DND-41 (cell line): ENCODE measurements around the gene PRR15L.

ENCODE experiments used
- ATAC-seq: fragments of 200-7000 bp; cut with Tn5 transposase; 3 replicates; pipeline ENCODE4 v1.9.1; 2021; ENCODE audit warnings: low read depth; ENCODE audit not compliant: insufficient read depth
- DNase-seq: peaks from one replicate; pipeline ENCODE4 v3.0.0-alpha.2; 2020
- H2AFZ ChIP-seq: 2 replicates; pipeline ENCODE4 v1.6.0; 2012; ENCODE audit warnings: low read depth, low read length
- H3K27ac ChIP-seq: 2 replicates; pipeline ENCODE4 v1.5.1; 2012; ENCODE audit warnings: low read length, inconsistent platforms
- H3K27me3 ChIP-seq: fragments of 200-600 bp; sonication (generic); 2 replicates; pipeline ENCODE4 v1.6.0; 2012; ENCODE audit warnings: low read length, mild to moderate bottlenecking, inconsistent platforms; ENCODE audit not compliant: insufficient read depth, poor library complexity
- H3K36me3 ChIP-seq: 2 replicates; pipeline ENCODE4 v1.5.1; 2012; ENCODE audit warnings: low read length, inconsistent platforms; ENCODE audit not compliant: insufficient read depth
- H3K4me1 ChIP-seq: 2 replicates; pipeline ENCODE4 v1.5.1; 2012; ENCODE audit warnings: mild to moderate bottlenecking, low read length; ENCODE audit not compliant: insufficient read depth
- H3K4me2 ChIP-seq: 2 replicates; pipeline ENCODE4 v1.6.0; 2012; ENCODE audit warnings: mild to moderate bottlenecking, moderate library complexity, low read length, inconsistent platforms; ENCODE audit not compliant: insufficient read depth
- H3K4me3 ChIP-seq, 2 experiments: fragments of 200-600 bp in 1 of 2; shearing (Covaris generic) in 1 of 2; 2 replicates each; pipeline ENCODE4 v1.5.1; 2012 to 2016; ENCODE audit warnings: inconsistent platforms in 2 of 2, low read length in 2 of 2, mild to moderate bottlenecking in 2 of 2, low read depth in 1 of 2, moderate library complexity in 1 of 2
- H3K79me2 ChIP-seq: 2 replicates; pipeline ENCODE4 v1.6.0; 2012; ENCODE audit warnings: low read length, inconsistent platforms; ENCODE audit not compliant: insufficient read depth
- H3K9ac ChIP-seq: 2 replicates; pipeline ENCODE4 v1.6.0; 2012; ENCODE audit warnings: low read depth, mild to moderate bottlenecking, inconsistent platforms, low read length, moderate library complexity
- H3K9me3 ChIP-seq: 2 replicates; pipeline ENCODE4 v1.5.1; 2012; ENCODE audit warnings: low read length, moderate library complexity, mild to moderate bottlenecking, inconsistent platforms; ENCODE audit not compliant: insufficient read depth, severe bottlenecking
- H4K20me1 ChIP-seq: 2 replicates; pipeline ENCODE4 v1.6.0; 2012; ENCODE audit warnings: low read length; ENCODE audit not compliant: insufficient read depth
- EZH2 ChIP-seq: IDR thresholded peaks from 3 replicates; pipeline ENCODE4 v1.6.1; 2012; ENCODE audit warnings: borderline replicate concordance, low read depth, mild to moderate bottlenecking, moderate library complexity, low read length, inconsistent platforms; ENCODE audit not compliant: severe bottlenecking
- TF ChIP-seq, protein P1 (sequence below): IDR thresholded peaks from 2 replicates; pipeline ENCODE4 v1.5.1; 2012; ENCODE audit warnings: borderline replicate concordance, low read length, moderate library complexity, mild to moderate bottlenecking; ENCODE audit not compliant: poor library complexity, severe bottlenecking; ENCODE audit errors: extremely low read depth

The PRR15L gene

DNA sequence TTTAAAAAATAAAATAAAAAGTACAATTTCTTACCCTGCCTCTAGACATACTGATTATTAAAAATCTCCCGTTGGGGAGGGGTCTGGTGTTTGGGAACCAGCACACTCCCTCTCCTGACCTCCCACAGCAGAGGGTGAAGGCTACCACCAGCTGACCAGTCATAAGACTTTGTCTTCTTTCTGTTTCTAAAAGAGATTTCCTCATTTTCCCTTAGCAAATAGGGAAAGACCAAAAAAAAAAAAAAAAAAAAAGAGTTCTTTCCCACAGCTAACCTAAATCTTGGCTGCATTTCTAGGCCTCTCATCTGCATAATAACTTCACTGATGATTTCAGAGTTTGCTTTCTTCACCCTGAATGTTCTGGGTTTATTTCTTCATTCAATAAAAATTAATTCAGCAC, 43.5 kb upstream of the PRR15L start:
- no peaks in the 10 kb centered on the region for H3K9me3 ChIP-seq
- H2AFZ ChIP-seq, result no peak overlapping the region
- DNase-seq (no peak), ATAC-seq (no peak)
- no peak for TF ChIP-seq EZH2
- TF ChIP-seq, protein P1, sequence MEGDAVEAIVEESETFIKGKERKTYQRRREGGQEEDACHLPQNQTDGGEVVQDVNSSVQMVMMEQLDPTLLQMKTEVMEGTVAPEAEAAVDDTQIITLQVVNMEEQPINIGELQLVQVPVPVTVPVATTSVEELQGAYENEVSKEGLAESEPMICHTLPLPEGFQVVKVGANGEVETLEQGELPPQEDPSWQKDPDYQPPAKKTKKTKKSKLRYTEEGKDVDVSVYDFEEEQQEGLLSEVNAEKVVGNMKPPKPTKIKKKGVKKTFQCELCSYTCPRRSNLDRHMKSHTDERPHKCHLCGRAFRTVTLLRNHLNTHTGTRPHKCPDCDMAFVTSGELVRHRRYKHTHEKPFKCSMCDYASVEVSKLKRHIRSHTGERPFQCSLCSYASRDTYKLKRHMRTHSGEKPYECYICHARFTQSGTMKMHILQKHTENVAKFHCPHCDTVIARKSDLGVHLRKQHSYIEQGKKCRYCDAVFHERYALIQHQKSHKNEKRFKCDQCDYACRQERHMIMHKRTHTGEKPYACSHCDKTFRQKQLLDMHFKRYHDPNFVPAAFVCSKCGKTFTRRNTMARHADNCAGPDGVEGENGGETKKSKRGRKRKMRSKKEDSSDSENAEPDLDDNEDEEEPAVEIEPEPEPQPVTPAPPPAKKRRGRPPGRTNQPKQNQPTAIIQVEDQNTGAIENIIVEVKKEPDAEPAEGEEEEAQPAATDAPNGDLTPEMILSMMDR, result no peak
- no peaks in the 10 kb centered on the region for H3K79me2 ChIP-seq
- peaks cover 10% of the 10 kb centered on the region for H3K4me1 ChIP-seq
- peaks cover 4% of the 10 kb centered on the region; the same call in 1 of the 2 replicates for H4K20me1 ChIP-seq
- no peak overlapping the region for H3K4me2 ChIP-seq
- H3K27me3 ChIP-seq, result peaks cover under 1% of the 10 kb centered on the region
- H3K27ac ChIP-seq, result no peak overlapping the region
- no peak overlapping the region for H3K4me3 ChIP-seq
- H3K9ac ChIP-seq, result no peak overlapping the region
- H3K36me3 ChIP-seq, result no peaks in the 10 kb centered on the region

GRCh38 chr17:47999582-47999981, 41.9 kb upstream of the PRR15L start:
- DNase-seq, result no peak
- ATAC-seq, result no peak
- H3K27me3 ChIP-seq, result peaks cover 5% of the 10 kb centered on the region

GRCh38 chr17:47998044-47998443, 40.4 kb upstream of the PRR15L start:
- Histone ChIP-seq H2AFZ (no peak overlapping the region), H3K4me1 (peaks cover 9% of the 10 kb centered on the region), H4K20me1 (peaks cover 4% of the 10 kb centered on the region), H3K79me2 (no peaks in the 10 kb centered on the region), H3K27ac (no peak overlapping the region), H3K27me3 (peaks cover 13% of the 10 kb centered on the region), H3K36me3 (no peaks in the 10 kb centered on the region), H3K9me3 (no peaks in the 10 kb centered on the region), H3K4me3 (no peak overlapping the region), H3K9ac (no peak overlapping the region), H3K4me2 (no peak overlapping the region)
- DNase-seq, result no peak
- TF ChIP-seq, protein P1, result no peak
- no peak for TF ChIP-seq EZH2
- ATAC-seq, result no peak

More at GRCh38 chr17:47999582-47999981, 41.9 kb upstream of the PRR15L start:
- Histone ChIP-seq H3K4me1 (peaks cover 10% of the 10 kb centered on the region), H3K9ac (no peak overlapping the region), H4K20me1 (peaks cover 4% of the 10 kb centered on the region; the same call in 1 of the 2 replicates), H3K4me2 (no peak overlapping the region), H2AFZ (no peak overlapping the region), H3K9me3 (no peaks in the 10 kb centered on the region), H3K36me3 (no peaks in the 10 kb centered on the region), H3K79me2 (no peaks in the 10 kb centered on the region), H3K27ac (no peak overlapping the region), H3K4me3 (no peak overlapping the region)
- TF ChIP-seq, protein P1, result no peak
- TF ChIP-seq EZH2, result no peak

- Histone ChIP-seq H3K9me3 (no peaks in the 10 kb centered on the region), H3K9ac (no peak overlapping the region), H3K4me1 (peaks cover 5% of the 10 kb centered on the region), H3K36me3 (no peaks in the 10 kb centered on the region), H4K20me1 (peaks cover 4% of the 10 kb centered on the region), H3K27ac (no peak overlapping the region), H3K79me2 (no peaks in the 10 kb centered on the region), H3K4me2 (no peak overlapping the region), H2AFZ (no peak overlapping the region), H3K4me3 (no peak overlapping the region), H3K27me3 (peaks cover 13% of the 10 kb centered on the region)
- TF ChIP-seq, protein P1, result no peak
- TF ChIP-seq EZH2, result no peak
- no peak for ATAC-seq
- no peak for DNase-seq
Observed at GRCh38 chr17:47997586-47997985, 39.9 kb upstream of the PRR15L start.
